ENCODE results near the gene OLFM2.

OLFM2 gene

DNA sequence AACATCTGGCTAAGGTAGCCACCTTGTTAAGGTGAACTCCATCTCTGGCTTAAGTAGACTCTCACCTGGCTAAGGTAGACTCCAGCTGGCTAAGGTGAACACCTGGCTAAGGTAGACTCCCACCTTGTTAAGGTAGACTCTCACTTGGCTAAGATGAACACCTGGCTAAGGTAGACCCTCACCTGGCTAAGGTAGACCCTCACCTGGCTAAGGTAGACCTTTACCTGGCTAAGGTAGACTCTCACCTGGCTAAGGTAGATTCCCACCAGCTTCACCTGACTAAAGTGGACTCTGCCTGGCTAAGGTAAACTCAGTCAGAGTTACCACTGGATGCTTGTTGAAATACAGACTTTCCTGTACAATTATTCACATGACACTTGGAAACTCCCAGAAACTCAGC, 77.5 kb downstream of the OLFM2 start:
- TF ChIP-seq ZNF274 (IDR thresholded peaks at IDR 0.05; ENCODE audit: low read depth, low read length) (no peak), YY1 (IDR thresholded peaks at IDR 0.05; ENCODE audit: insufficient read depth, insufficient read length) (no peak), SUZ12 (IDR thresholded peaks at IDR 0.05; ENCODE audit: extremely low read depth, insufficient read depth, insufficient read length) (no peak)
- Histone ChIP-seq H3K9ac (ENCODE audit: insufficient read length, low read depth) (no peak overlapping the region), H3K4me1 (ENCODE audit: insufficient read depth, insufficient read length) (peaks cover 3% of the 10 kb centered on the region), H3K9me3 (ENCODE audit: insufficient read depth, low read length) (no peaks in the 10 kb centered on the region), H3K36me3 (ENCODE audit: insufficient read depth, insufficient read length, low read length) (peaks cover 24% of the 10 kb centered on the region), H3K27me3 (ENCODE audit: insufficient read depth, insufficient read length) (no peaks in the 10 kb centered on the region), H3K4me3 (ENCODE audit: insufficient read length, low read depth) (no peak overlapping the region)
- DNase-seq (ENCODE audit: low read depth, low spot score) = no peak

DNA sequence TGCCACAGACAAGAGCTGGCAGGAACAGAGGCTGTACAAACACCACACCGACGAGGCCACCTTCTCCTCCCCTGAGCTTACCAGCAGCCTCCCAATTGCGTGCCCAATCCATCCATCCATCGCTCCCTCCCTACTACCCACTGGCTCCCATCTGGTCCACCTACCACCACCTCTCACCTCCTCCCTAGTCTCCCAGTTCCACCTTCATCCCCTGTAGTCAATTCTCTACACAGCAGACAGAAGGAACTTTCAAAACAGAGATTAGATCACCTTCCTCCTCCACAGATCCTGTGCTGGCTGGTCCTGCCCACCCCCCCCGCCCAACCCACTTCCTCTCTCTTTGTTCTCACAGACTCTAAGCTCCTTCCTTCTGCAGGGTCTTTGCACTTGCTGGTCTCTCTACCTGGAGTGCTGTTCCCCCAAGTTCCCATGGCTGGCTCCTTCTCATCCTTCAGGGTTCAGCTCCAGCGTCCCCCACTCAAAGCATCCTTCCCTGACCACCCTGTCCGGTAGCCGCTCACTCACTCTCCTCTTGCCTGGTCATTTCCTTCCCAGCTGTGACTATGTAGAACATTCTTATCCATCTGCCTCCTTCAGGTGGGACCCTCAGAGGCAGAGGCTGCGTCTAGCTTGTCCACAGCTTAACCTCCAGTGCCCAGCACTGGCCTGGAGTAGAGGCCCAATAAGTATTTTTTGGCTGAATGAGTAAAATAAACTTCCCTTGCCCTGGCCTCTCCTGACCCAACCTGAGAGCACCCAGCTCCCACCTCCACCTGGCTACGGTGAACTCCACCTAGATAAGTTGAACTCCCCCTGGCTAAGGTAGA, 78.2 kb downstream of the OLFM2 start:
- H3K27me3 ChIP-seq (ENCODE audit: insufficient read depth, insufficient read length) = no peaks in the 10 kb centered on the region
- peaks cover 3% of the 10 kb centered on the region for H3K4me1 ChIP-seq (ENCODE audit: insufficient read depth, insufficient read length)
- peaks cover 24% of the 10 kb centered on the region for H3K36me3 ChIP-seq (ENCODE audit: insufficient read depth, insufficient read length, low read length)
- DNase-seq (ENCODE audit: low read depth, low spot score) = no peak
- TF ChIP-seq SUZ12 (IDR thresholded peaks at IDR 0.05; ENCODE audit: extremely low read depth, insufficient read depth, insufficient read length) = no peak
- TF ChIP-seq YY1 (IDR thresholded peaks at IDR 0.05; ENCODE audit: insufficient read depth, insufficient read length) = no peak
- no peak for TF ChIP-seq ZNF274 (IDR thresholded peaks at IDR 0.05; ENCODE audit: low read depth, low read length)
- H3K9ac ChIP-seq (ENCODE audit: insufficient read length, low read depth) = no peak overlapping the region
- H3K9me3 ChIP-seq (ENCODE audit: insufficient read depth, low read length) = no peaks in the 10 kb centered on the region
- no peak overlapping the region for H3K4me3 ChIP-seq (ENCODE audit: insufficient read length, low read depth)

- peaks cover 24% of the 10 kb centered on the region for H3K36me3 ChIP-seq (ENCODE audit: insufficient read depth, insufficient read length, low read length)
- peaks cover 3% of the 10 kb centered on the region for H3K4me1 ChIP-seq (ENCODE audit: insufficient read depth, insufficient read length)
- no peak for TF ChIP-seq ZNF274 (IDR thresholded peaks at IDR 0.05; ENCODE audit: low read depth, low read length)
- no peak for TF ChIP-seq SUZ12 (IDR thresholded peaks at IDR 0.05; ENCODE audit: extremely low read depth, insufficient read depth, insufficient read length)
- TF ChIP-seq YY1 (IDR thresholded peaks at IDR 0.05; ENCODE audit: insufficient read depth, insufficient read length) = no peak
- H3K9ac ChIP-seq (ENCODE audit: insufficient read length, low read depth) = no peak overlapping the region
- no peaks in the 10 kb centered on the region for H3K9me3 ChIP-seq (ENCODE audit: insufficient read depth, low read length)
- no peaks in the 10 kb centered on the region for H3K27me3 ChIP-seq (ENCODE audit: insufficient read depth, insufficient read length)
- no peak overlapping the region for H3K4me3 ChIP-seq (ENCODE audit: insufficient read length, low read depth)
- no peak for DNase-seq (ENCODE audit: low read depth, low spot score)
Measured at GRCh38 chr19:9857076-9857721, 79.1 kb downstream of the OLFM2 start.

DNA sequence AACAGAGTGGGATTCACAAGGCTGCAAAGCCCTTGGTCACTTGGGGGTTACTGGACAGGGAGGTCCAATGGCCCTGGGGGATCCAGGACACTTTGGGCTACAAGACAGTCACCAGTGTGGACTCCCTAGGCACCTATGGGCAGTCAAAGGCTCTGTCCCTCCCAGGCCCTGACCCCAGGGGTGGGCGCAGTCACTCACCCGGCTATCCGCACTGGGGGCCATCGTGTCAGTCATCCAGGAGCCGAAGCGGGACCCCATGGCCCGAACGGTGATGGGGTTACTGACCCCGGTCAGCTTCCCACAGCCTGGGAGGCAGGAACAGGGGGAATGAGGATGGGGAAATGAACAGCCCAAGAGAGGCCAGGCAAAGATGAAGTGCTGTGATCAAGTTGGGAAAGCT, 79.7 kb downstream of the OLFM2 start:
- Histone ChIP-seq H3K9me3 (ENCODE audit: insufficient read depth, low read length) (no peaks in the 10 kb centered on the region), H3K4me1 (ENCODE audit: insufficient read depth, insufficient read length) (peaks cover 3% of the 10 kb centered on the region), H3K36me3 (ENCODE audit: insufficient read depth, insufficient read length, low read length) (peaks cover 27% of the 10 kb centered on the region), H3K27me3 (ENCODE audit: insufficient read depth, insufficient read length) (no peaks in the 10 kb centered on the region), H3K4me3 (ENCODE audit: insufficient read length, low read depth) (no peak overlapping the region), H3K9ac (ENCODE audit: insufficient read length, low read depth) (no peak overlapping the region)
- no peak for DNase-seq (ENCODE audit: low read depth, low spot score)
- TF ChIP-seq YY1 (IDR thresholded peaks at IDR 0.05; ENCODE audit: insufficient read depth, insufficient read length) = no peak
- TF ChIP-seq SUZ12 (IDR thresholded peaks at IDR 0.05; ENCODE audit: extremely low read depth, insufficient read depth, insufficient read length) = no peak
- TF ChIP-seq ZNF274 (IDR thresholded peaks at IDR 0.05; ENCODE audit: low read depth, low read length) = no peak

DNA sequence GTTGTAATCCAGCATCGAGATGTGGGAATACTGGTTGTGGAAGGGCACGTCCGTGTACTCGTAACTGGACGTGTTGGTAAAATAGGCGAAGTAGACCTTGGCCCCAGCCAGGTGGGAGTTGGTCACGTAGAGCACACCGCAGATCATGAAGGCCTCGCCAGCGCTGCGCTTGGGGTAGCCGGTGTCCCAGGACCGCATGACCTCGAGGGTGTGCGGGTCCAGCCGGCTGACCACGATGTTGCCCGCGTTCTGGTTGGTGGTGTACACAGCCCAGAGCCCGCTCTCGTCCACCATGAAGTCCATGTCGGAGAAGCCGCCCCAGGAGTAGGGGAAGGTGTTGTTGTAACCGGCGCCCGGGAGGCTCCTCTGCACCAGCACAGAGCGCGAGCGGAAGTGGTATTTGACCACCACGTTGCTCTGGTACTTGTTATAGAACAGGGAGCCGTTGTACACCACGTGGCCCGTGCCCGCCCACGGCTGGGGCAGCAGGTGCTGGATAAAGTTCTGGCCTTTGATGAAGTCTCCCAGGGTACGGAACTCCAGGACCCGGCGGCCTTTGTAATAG, 82.0 kb downstream of the OLFM2 start:
- H3K4me1 ChIP-seq (ENCODE audit: insufficient read depth, insufficient read length) = peaks cover 14% of the 10 kb centered on the region
- H3K9me3 ChIP-seq (ENCODE audit: insufficient read depth, low read length) = no peaks in the 10 kb centered on the region
- no peak for TF ChIP-seq ZNF274 (IDR thresholded peaks at IDR 0.05; ENCODE audit: low read depth, low read length)
- TF ChIP-seq YY1 (IDR thresholded peaks at IDR 0.05; ENCODE audit: insufficient read depth, insufficient read length) = no peak
- no peak for TF ChIP-seq SUZ12 (IDR thresholded peaks at IDR 0.05; ENCODE audit: extremely low read depth, insufficient read depth, insufficient read length)
- H3K36me3 ChIP-seq (ENCODE audit: insufficient read depth, insufficient read length, low read length) = peaks cover 43% of the 10 kb centered on the region
- DNase-seq (ENCODE audit: low read depth, low spot score) = no peak
- H3K27me3 ChIP-seq (ENCODE audit: insufficient read depth, insufficient read length) = no peaks in the 10 kb centered on the region
- H3K4me3 ChIP-seq (ENCODE audit: insufficient read length, low read depth) = no peak overlapping the region
- H3K9ac ChIP-seq (ENCODE audit: insufficient read length, low read depth) = no peak overlapping the region

GRCh38 chr19:9850235-9850959, 85.9 kb downstream of the OLFM2 start:
- Histone ChIP-seq H3K9ac (ENCODE audit: insufficient read length, low read depth) (no peak overlapping the region), H3K4me1 (ENCODE audit: insufficient read depth, insufficient read length) (peaks cover 30% of the 10 kb centered on the region), H3K9me3 (ENCODE audit: insufficient read depth, low read length) (no peaks in the 10 kb centered on the region), H3K4me3 (ENCODE audit: insufficient read length, low read depth) (no peak overlapping the region), H3K36me3 (ENCODE audit: insufficient read depth, insufficient read length, low read length) (peaks cover 64% of the 10 kb centered on the region), H3K27me3 (ENCODE audit: insufficient read depth, insufficient read length) (no peaks in the 10 kb centered on the region)
- TF ChIP-seq ZNF274 (IDR thresholded peaks at IDR 0.05; ENCODE audit: low read depth, low read length) = no peak
- no peak for TF ChIP-seq SUZ12 (IDR thresholded peaks at IDR 0.05; ENCODE audit: extremely low read depth, insufficient read depth, insufficient read length)
- TF ChIP-seq YY1 (IDR thresholded peaks at IDR 0.05; ENCODE audit: insufficient read depth, insufficient read length) = no peak
- no peak for DNase-seq (ENCODE audit: low read depth, low spot score)
